HG02571 (cell line): ENCODE measurements around the gene LAMP5.

ENCODE experiments used
- ATAC-seq: cut with Tn5 transposase; IDR thresholded peaks from one replicate; pipeline ENCODE4 v1.9.1; 2021; ENCODE audit warnings: mild to moderate bottlenecking, moderate library complexity; ENCODE audit not compliant: unreplicated experiment

Gene LAMP5

DNA sequence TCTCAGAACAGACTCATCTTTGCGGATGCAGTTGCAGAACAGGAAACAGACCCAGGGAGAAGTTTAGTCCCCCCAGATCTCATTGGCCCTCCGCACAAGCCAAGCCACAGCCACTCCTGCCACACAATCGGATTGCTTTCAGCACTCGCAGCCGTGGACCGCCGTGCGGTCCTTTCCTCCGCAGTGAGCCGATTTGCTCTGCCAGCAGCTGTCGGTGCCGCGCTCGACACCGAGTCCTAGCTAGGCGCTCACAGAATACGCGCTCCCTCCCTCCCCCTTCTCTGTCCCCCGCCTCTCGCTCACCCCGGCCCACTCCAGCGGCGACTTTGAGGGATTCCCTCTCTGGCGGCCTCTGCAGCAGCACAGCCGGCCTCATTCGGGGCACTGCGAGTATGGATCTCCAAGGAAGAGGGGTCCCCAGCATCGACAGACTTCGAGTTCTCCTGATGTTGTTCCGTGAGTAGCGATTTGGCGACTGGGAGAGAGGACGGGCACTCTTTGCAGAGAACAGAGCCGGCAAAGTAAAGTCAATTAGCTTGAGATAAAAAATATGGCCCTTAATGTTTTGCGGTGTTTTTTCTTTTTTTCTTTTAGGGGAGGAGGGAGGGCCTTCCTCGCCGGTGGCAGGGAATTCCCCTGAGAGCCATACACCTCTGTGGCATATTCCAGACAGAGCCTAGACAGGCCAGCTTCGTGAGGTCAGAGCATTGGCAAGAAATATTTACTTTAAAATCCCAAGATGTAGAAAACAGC lies at the start of gene LAMP5:
Gene LAMP5 (plus strand): TSS at position 130 of the 753 bp plus-strand sequence. CDS start 263 bp downstream, at position 393.
- ATAC-seq: no peak

DNA sequence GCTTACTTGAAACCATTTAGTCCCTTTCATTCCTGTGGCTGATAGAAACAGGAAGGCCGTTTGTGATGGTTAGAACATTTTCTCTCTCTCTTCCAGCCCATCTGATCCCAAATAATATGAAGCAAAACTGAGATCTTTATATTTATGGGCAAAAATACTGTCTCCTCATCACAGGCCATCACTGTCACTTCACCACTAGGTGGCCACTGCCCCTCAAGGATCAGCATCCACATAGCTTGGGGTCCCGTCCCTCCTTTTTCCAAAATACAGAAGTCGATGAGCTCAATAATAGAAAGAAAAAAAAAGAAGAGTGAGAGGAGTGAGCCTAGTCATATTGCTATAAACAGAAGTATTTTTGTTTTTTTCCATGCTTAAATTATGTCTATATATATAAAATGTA lies 46.4 kb upstream of the LAMP5 start:
- no peak for ATAC-seq

- ATAC-seq: no peak
Measured at GRCh38 chr20:9474835-9475415, 39.5 kb upstream of the LAMP5 start.

DNA sequence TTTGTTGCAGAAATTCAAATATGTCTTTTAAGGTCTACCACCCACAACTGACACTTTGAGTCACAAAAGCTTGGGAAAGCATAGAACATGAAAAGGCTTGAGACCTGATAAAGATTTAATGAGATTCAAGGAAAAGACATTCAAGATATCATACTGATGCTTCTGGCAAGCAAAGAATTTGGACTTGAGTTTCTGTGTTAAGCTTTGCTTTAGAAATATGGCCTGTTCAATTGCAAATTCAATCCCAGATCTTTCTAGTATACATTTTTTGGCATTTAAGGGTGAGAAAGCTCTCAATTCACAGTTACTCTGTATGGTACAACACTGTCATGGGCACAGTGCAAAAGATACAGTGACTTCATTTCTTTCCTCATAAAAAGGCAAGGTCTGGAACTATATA lies 38.9 kb upstream of the LAMP5 start:
- ATAC-seq: no peak

DNA sequence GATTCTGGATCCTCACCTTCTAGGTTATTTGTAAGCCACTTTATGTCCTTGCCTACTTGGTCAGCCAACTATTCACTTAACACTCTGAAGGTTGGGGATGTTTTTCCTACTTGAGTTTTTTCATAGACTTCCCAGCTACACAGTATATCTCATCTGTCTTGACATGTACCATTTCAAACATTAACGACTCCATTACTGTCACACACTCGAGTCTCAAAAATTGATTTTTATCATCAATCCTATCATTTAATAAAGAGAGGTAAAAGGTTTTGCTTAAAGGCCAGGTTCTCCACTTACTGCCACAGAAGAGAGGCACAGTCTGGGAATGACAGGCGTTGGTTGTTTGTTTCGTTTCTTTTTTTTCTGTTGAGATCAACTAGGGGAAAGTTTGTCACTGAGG lies 38.2 kb upstream of the LAMP5 start:
- ATAC-seq: no peak

GRCh38 chr20:9476637-9477036 lies 37.8 kb upstream of the LAMP5 start:
- ATAC-seq: no peak

DNA sequence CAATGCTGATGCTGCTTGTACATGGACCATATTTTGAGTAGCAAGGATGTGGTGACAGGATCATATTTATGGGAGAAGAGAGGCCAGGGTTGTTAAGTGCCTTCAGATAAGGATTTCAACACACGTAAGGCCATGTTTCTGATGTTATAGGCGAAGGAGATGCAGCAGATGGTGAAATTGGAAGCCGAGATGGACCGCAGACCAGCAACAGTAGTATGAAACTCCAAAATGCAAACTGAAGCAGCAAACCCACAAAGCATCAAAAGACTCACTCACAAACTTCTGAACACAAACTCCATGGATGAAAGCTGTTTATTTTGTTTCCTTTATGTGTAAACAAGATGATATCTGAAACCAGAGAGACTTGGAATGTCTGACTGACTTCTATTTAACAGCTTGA lies 35.6 kb upstream of the LAMP5 start:
- ATAC-seq: no peak

- no peak for ATAC-seq
Measured at GRCh38 chr20:9480066-9480465, 34.3 kb upstream of the LAMP5 start.

DNA sequence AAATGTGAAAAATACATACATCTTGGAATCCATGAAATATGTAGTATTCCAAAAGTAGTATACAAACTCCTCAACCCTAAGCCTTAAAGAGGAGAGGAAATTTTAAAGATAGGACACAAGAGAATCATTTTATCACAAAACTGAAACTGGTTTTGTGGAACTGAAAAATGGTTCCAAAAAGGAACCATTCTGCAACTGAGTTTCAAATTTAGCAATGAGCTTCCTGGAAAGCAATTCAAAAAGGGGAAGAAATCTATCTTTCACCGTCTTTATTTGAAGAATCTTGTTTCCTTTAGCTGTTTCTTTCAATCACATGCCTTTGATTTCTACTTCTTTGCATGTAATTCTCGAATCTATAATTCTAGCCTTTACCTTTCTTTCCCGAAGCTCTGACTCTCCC lies 32.2 kb upstream of the LAMP5 start:
- ATAC-seq: no peak

DNA sequence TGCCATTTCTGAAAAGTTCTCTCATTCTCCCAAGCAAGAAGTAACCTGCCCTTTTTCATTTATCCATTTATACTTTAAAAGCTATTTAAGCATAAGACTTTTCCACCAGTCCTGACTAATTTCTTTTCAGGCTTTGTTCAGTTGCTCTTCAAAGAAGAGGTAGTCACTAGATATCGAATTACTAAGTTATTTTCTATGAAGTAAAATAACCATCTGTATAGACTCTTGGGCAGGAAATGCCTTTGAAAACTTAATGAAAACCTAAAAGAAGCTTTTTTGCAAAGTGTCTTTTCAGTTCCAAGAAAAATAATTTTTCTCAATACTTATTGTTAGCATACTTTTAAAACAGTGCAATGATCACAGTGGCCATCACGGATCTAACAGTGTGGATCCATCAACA lies 31.3 kb upstream of the LAMP5 start:
- no peak for ATAC-seq

GRCh38 chr20:9485614-9486340 lies 28.6 kb upstream of the LAMP5 start:
- no peak for ATAC-seq

GRCh38 chr20:9487231-9487630 lies 27.2 kb upstream of the LAMP5 start:
- no peak for ATAC-seq

GRCh38 chr20:9488063-9488462 lies 26.3 kb upstream of the LAMP5 start:
- no peak for ATAC-seq

DNA sequence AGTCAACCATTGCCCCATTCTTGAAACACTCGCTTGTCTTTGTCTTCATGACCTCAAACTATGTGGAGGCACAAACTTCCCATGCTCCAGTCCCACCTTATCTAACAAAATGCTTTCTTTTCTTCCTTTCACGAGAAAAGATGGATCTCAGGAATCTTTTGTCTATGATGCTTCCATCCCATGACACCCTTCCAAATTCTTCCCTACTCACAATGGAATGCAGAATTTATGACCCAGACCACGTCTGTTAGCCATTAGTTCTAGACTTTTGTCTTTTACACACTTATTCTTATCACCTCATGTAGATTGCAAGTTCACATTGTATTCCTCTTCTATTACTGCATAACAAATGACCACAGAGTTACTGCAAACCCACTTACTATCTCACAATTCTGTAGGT lies 24.2 kb upstream of the LAMP5 start:
- no peak for ATAC-seq

DNA sequence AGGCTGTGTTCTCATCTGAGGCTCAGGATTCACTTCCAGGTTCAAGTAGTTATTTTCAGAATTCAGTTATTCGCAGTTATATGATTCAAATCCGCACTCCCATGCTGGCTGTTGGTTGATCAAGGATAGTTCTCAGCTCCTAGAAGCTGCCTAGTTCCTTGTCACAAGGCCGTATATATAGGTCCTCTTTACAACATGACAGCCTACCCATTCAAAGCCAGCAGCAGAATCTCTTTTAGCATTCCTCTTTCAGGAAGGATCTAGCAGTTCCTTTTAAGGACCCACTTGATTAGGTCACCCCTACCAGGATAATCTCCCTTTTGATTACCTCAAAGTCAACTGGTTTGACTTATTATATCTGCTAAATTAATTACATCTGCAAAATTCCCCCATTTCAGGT lies 23.8 kb upstream of the LAMP5 start:
- no peak for ATAC-seq

GRCh38 chr20:9491324-9491723 lies 23.1 kb upstream of the LAMP5 start:
- no peak for ATAC-seq

GRCh38 chr20:9492067-9492466 lies 22.3 kb upstream of the LAMP5 start:
- ATAC-seq: no peak

DNA sequence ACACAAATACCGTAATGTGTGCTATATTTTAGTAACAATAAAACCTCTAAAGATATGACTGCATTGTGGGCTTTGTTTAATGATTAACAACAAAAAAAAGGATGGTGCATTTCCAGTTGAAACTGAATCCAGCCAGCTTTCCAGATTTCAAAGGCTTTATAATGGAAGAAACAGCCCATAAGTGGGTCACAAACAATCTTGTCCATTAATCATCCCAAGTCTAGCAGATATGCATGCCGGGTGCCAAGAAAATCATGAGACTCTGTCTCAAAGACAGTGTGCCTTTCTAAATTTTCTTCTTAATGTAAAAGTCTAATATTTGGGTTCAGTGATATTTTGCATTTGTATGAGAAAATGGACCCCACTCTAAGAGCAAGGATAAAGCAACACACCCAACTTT lies 20.6 kb upstream of the LAMP5 start:
- no peak for ATAC-seq

GRCh38 chr20:9495701-9496100 lies 18.7 kb upstream of the LAMP5 start:
- ATAC-seq: no peak

DNA sequence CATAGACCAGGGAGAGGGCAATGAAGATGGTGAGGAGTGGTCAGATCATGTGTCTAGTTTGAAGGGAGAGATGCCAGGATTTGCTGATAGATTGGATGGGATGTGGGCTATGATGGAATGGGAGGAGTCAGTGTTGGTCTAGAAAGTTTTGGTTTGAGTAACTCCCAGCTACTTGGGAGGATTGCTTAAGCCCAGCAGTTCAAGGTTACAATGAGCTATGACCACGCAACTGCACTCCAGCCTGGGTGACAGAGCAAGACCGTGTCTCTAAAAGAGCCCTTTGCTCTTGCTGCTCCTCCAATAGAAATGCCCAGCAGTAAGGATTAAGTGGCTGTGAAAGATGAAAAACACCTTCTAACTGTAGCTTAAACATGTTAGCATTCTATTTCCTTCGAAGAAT lies 18.2 kb upstream of the LAMP5 start:
- ATAC-seq: no peak

DNA sequence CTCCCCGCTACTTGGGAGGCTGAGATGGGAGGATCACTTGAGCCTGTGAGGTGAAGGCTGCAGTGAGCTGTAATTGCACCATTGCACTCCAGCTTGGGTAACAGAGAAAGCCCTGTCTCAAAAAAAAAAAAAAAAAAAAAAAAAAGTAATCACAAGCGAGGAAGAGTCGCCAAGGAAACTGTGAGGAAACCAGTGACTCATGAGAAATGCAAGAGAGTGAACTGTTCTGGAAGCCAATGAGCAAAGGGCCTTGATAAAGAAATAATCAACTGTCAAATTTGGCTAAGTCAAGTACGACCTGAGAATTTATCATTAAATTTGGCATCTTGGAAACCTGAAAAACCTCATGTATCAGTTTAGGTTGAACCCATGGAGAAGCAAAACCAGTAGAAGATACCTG lies 16.1 kb upstream of the LAMP5 start:
- no peak for ATAC-seq
